H1 (cell line): ENCODE data around the gene MGAT5B.

Experiments
- CEBPB ChIP-seq: IDR thresholded peaks from 2 replicates; pipeline ENCODE4 v1.6.1; 2012; ENCODE audit warnings: low read depth, low read length
- CHD1 ChIP-seq: IDR thresholded peaks from 2 replicates; pipeline ENCODE4 v1.6.1; 2012; ENCODE audit warnings: low read depth, low read length, improper control_type of control experiment
- CHD2 ChIP-seq: IDR thresholded peaks from 2 replicates; pipeline ENCODE4 v1.6.1; 2012; ENCODE audit warnings: low read length, improper control_type of control experiment
- EP300 ChIP-seq, 2 experiments: IDR thresholded peaks; 1 replicate in 1 of 2; 2 replicates in 1 of 2; pipeline ENCODE4 v1.6.1; 2011 to 2012; ENCODE audit warnings: low read depth in 2 of 2, low read length in 2 of 2, mild to moderate bottlenecking in 2 of 2, borderline replicate concordance in 1 of 2, inconsistent platforms in 1 of 2, moderate library complexity in 1 of 2
- HDAC2 ChIP-seq, 2 experiments: fragments of 300-600 bp in 1 of 2; sonication (generic) in 1 of 2; IDR thresholded peaks; 2 replicates each; pipeline ENCODE4 v1.6.1; 2011 to 2012; ENCODE audit warnings: low read depth in 2 of 2, low read length in 2 of 2, mild to moderate bottlenecking in 2 of 2, moderate library complexity in 2 of 2, borderline replicate concordance in 1 of 2, inconsistent platforms in 1 of 2
- POLR2A ChIP-seq, 2 experiments: IDR thresholded peaks; 1 replicate in 1 of 2; 2 replicates in 1 of 2; pipeline ENCODE4 v1.6.1; 2011; ENCODE audit warnings: low read depth in 2 of 2, low read length in 2 of 2, mild to moderate bottlenecking in 2 of 2; ENCODE audit errors: control extremely low read depth in 1 of 2
- RAD21 ChIP-seq, 2 experiments: IDR thresholded peaks in 1 of 2; conservative IDR thresholded peaks in 1 of 2; 2 replicates each; pipeline ENCODE4 v1.6.1; 2011; ENCODE audit warnings: low read depth in 2 of 2, low read length in 2 of 2, improper control_type of control experiment in 1 of 2, inconsistent platforms in 1 of 2, mild to moderate bottlenecking in 1 of 2, moderate library complexity in 1 of 2
- SUZ12 ChIP-seq: fragments of 200-600 bp; sonication (generic); IDR thresholded peaks from 2 replicates; pipeline ENCODE4 v1.6.1; 2012; ENCODE audit warnings: mild to moderate bottlenecking, inconsistent platforms, low read length, moderate library complexity, mixed read lengths
- TAF1 ChIP-seq: IDR thresholded peaks from 2 replicates; pipeline ENCODE4 v1.6.1; 2011; ENCODE audit warnings: mild to moderate bottlenecking, low read depth, low read length
- ZNF274 ChIP-seq: IDR thresholded peaks from 2 replicates; pipeline ENCODE4 v1.7.0; 2012; ENCODE audit warnings: low read length, borderline replicate concordance; ENCODE audit errors: extremely low read depth
- TF ChIP-seq, protein P1 (sequence below), 3 experiments: IDR thresholded peaks; 1 replicate in 2 of 3; 2 replicates in 1 of 3; pipeline versions ENCODE4 v1.5.1 to v1.6.1; 2011; ENCODE audit warnings: low read length in 3 of 3, mild to moderate bottlenecking in 3 of 3, inconsistent platforms in 2 of 3, low read depth in 1 of 3, moderate library complexity in 1 of 3; ENCODE audit not compliant: insufficient read depth in 1 of 3; ENCODE audit errors: control extremely low read depth in 1 of 3

DNA sequence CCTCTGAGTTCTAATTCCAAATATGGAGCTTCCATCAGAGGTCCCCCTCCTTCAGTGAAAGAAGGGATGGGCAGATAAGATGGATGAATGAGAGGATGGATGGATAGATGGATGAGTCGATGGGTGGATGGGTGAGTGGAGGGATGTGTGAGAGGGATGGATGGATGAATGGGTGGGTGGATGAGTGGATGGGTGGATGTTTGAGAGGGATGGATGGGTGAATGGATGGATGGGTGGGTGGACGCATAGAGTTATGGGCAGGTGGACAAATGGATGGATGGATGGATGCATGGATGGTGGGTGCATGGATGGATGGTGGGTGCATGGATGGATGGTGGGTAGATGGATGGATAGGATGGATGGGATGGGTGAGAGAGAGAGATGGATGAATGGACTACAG lies 69.0 kb downstream of the MGAT5B start:
- TF ChIP-seq CEBPB (no peak), TAF1 (no peak), HDAC2 (IDR thresholded peaks at IDR 0.05; ENCODE audit: borderline replicate concordance in 1 of 2, low read depth in 2 of 2, low read length in 2 of 2) (no peak), ZNF274 (no peak), RAD21 (IDR thresholded peaks at IDR 0.05 in 1 of 2, conservative IDR thresholded peaks at IDR 0.05 in 1 of 2; ENCODE audit: low read depth in 2 of 2, low read length in 2 of 2) (no peak), SUZ12 (no peak), CHD1 (no peak), EP300 (IDR thresholded peaks at IDR 0.05; ENCODE audit: borderline replicate concordance in 1 of 2, low read depth in 2 of 2, low read length in 2 of 2) (no peak), POLR2A (IDR thresholded peaks at IDR 0.05; ENCODE audit: control extremely low read depth in 1 of 2, low read depth in 2 of 2, low read length in 2 of 2) (no peak), CHD2 (no peak)
- TF ChIP-seq, protein P1, sequence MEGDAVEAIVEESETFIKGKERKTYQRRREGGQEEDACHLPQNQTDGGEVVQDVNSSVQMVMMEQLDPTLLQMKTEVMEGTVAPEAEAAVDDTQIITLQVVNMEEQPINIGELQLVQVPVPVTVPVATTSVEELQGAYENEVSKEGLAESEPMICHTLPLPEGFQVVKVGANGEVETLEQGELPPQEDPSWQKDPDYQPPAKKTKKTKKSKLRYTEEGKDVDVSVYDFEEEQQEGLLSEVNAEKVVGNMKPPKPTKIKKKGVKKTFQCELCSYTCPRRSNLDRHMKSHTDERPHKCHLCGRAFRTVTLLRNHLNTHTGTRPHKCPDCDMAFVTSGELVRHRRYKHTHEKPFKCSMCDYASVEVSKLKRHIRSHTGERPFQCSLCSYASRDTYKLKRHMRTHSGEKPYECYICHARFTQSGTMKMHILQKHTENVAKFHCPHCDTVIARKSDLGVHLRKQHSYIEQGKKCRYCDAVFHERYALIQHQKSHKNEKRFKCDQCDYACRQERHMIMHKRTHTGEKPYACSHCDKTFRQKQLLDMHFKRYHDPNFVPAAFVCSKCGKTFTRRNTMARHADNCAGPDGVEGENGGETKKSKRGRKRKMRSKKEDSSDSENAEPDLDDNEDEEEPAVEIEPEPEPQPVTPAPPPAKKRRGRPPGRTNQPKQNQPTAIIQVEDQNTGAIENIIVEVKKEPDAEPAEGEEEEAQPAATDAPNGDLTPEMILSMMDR (IDR thresholded peaks at IDR 0.05; ENCODE audit: control extremely low read depth in 1 of 3, insufficient read depth in 1 of 3, low read depth in 1 of 3, low read length in 3 of 3): no peak
